Endothelial cell of umbilical vein (primary cell): ENCODE measurements around the gene CCDC57. TPM values are rescaled to one million over a fixed set of nuclear protein-coding genes. Genes with fewer than 3 reads are reported as not detected.

Experiments used
- BruUV-seq: library from RNA; stranded (reverse); fragments of 400-500 nt; replicated peaks from 2 replicates; lab custom pipeline; 2021; lab: Mats Ljungman, UMichigan
- CTCF ChIA-PET: fragments of 300-600, 350-600 bp; sonication (Branson Sonifier 250); formaldehyde crosslinking; loops from one replicate; lab custom pipeline; 2021; ENCODE audit warnings: antibody characterized with exemption, inconsistent platforms; lab: Charles Lee
- POLR2A ChIA-PET: fragments of 300-600, 350-600 bp; sonication (Branson Sonifier 250); formaldehyde crosslinking; loops from one replicate; lab custom pipeline; 2021; ENCODE audit warnings: antibody characterized with exemption, inconsistent platforms; lab: Charles Lee
- DNase-seq: peaks from one replicate; pipeline ENCODE4 v3.0.0-alpha.2; 2011; ENCODE audit warnings: low read depth, low spot score
- FAIRE-seq: peaks from 2 replicates; lab custom pipeline; 2011; peaks lifted over from hg19 to GRCh38; lab: Jason Lieb, UNC
- H2AFZ ChIP-seq: 2 replicates; pipeline ENCODE4 v1.6.0; 2012; ENCODE audit warnings: low read depth, low read length, control low read depth, inconsistent platforms
- H3K27ac ChIP-seq: 2 replicates; pipeline ENCODE4 v1.5.1; 2011; ENCODE audit warnings: low read depth, mild to moderate bottlenecking, control low read depth, low read length, moderate library complexity; ENCODE audit not compliant: insufficient read depth
- H3K27me3 ChIP-seq, 2 experiments: 2 replicates each; pipeline versions ENCODE4 v1.6.0 to v1.6.1; 2011; ENCODE audit warnings: low read length in 2 of 2, mixed read lengths in 1 of 2; ENCODE audit not compliant: control insufficient read depth in 2 of 2, insufficient read depth in 2 of 2
- H3K36me3 ChIP-seq, 2 experiments: 2 replicates in 1 of 2; 3 replicates in 1 of 2; pipeline ENCODE4 v1.5.1; 2011; ENCODE audit warnings: low read length in 2 of 2, mild to moderate bottlenecking in 1 of 2, moderate library complexity in 1 of 2; ENCODE audit not compliant: control insufficient read depth in 2 of 2, insufficient read depth in 2 of 2; ENCODE audit errors: extremely low read depth in 1 of 2
- H3K4me1 ChIP-seq: 3 replicates; pipeline ENCODE4 v1.5.1; 2011; ENCODE audit warnings: mild to moderate bottlenecking, low read length; ENCODE audit not compliant: control insufficient read depth, insufficient read depth; ENCODE audit errors: extremely low read depth
- H3K4me2 ChIP-seq: 2 replicates; pipeline ENCODE4 v1.6.1; 2011; ENCODE audit warnings: low read length, control low read depth, mixed read lengths; ENCODE audit not compliant: insufficient read depth
- H3K4me3 ChIP-seq, 3 experiments: fragments of 200-600 bp in 1 of 3; sonication (generic), shearing (Covaris generic) in 1 of 3; replicated peaks in 1 of 3; 2 replicates each; pipeline ENCODE4 v1.5.1; 2011 to 2016; ENCODE audit warnings: control low read depth in 3 of 3, low read length in 3 of 3, mild to moderate bottlenecking in 2 of 3, inconsistent platforms in 1 of 3, low read depth in 1 of 3, moderate library complexity in 1 of 3; ENCODE audit not compliant: insufficient read depth in 1 of 3
- H3K79me2 ChIP-seq: 2 replicates; pipeline ENCODE4 v1.6.0; 2012; ENCODE audit warnings: low read length, inconsistent platforms; ENCODE audit not compliant: control insufficient read depth, insufficient read depth
- H3K9ac ChIP-seq: replicated peaks from 2 replicates; pipeline ENCODE3; 2011; ENCODE audit warnings: low read length, control low read depth; ENCODE audit not compliant: insufficient read depth; ENCODE audit errors: extremely low read depth
- H3K9me1 ChIP-seq: replicated peaks from 3 replicates; pipeline ENCODE4 v1.6.0; 2011; ENCODE audit warnings: mild to moderate bottlenecking, low read length; ENCODE audit not compliant: control insufficient read depth, insufficient read depth; ENCODE audit errors: extremely low read depth
- H3K9me3 ChIP-seq: replicated peaks from 2 replicates; pipeline ENCODE4 v1.5.1; 2012; ENCODE audit warnings: low read length, inconsistent platforms; ENCODE audit not compliant: control insufficient read depth, insufficient read depth
- H4K20me1 ChIP-seq: replicated peaks from 2 replicates; pipeline ENCODE3; 2011; ENCODE audit warnings: mild to moderate bottlenecking, low read length; ENCODE audit not compliant: control insufficient read depth, insufficient read depth; ENCODE audit errors: extremely low read depth
- CTCF ChIP-seq, 2 donors: IDR thresholded peaks; 1 replicate in 1 of 2; 2 replicates in 1 of 2; pipeline ENCODE4 v1.5.1; 2011; ENCODE audit warnings: low read length in 2 of 2, mild to moderate bottlenecking in 2 of 2, moderate library complexity in 2 of 2, control low read depth in 1 of 2, inconsistent platforms in 1 of 2, low read depth in 1 of 2; ENCODE audit not compliant: insufficient read depth in 1 of 2; ENCODE audit errors: extremely low read depth in 1 of 2
- EZH2 ChIP-seq: IDR thresholded peaks from 2 replicates; pipeline ENCODE4 v1.6.1; 2012; ENCODE audit warnings: borderline replicate concordance, low read depth, mild to moderate bottlenecking, moderate library complexity, low read length, inconsistent platforms; ENCODE audit not compliant: severe bottlenecking
- FOS ChIP-seq: IDR thresholded peaks from 2 replicates; pipeline ENCODE4 v1.6.1; 2011; ENCODE audit warnings: mild to moderate bottlenecking, low read length, moderate library complexity, borderline replicate concordance; ENCODE audit not compliant: insufficient read depth
- GATA2 ChIP-seq: IDR thresholded peaks from 2 replicates; pipeline ENCODE4 v1.7.0; 2011; ENCODE audit warnings: low read depth, mild to moderate bottlenecking, moderate library complexity, mixed read lengths, low read length; ENCODE audit not compliant: insufficient read length, insufficient read depth
- JUN ChIP-seq: IDR thresholded peaks from 2 replicates; pipeline ENCODE4 v1.6.1; 2011; ENCODE audit warnings: borderline replicate concordance, low read depth; ENCODE audit not compliant: insufficient read length, insufficient read depth
- MAX ChIP-seq: IDR thresholded peaks from 2 replicates; pipeline ENCODE4 v1.6.1; 2011; ENCODE audit not compliant: insufficient read depth, insufficient read length
- MYC ChIP-seq: IDR thresholded peaks from one replicate; pipeline ENCODE4 v1.6.1; 2011; ENCODE audit warnings: mild to moderate bottlenecking, low read depth, low read length
- POLR2A ChIP-seq: IDR thresholded peaks from 2 replicates; pipeline ENCODE4 v1.6.1; 2012; ENCODE audit warnings: low read depth, mild to moderate bottlenecking, control low read depth, low read length
- POLR2AphosphoS5 ChIP-seq: IDR thresholded peaks from 2 replicates; pipeline ENCODE4 v1.6.1; 2012; ENCODE audit warnings: low read depth, mild to moderate bottlenecking, control low read depth, low read length, moderate library complexity; ENCODE audit not compliant: insufficient read depth
- dilution Hi-C: fragments of 300-500 bp; cut with MboI; formaldehyde crosslinking; loops from one replicate; pipeline ENCODE4 v1.15.0; 2019; ENCODE audit warnings: low sequenced_read_pairs; ENCODE audit not compliant: extremely low pct_ligation_motif_present
- intact Hi-C: fragments of 100-400 bp; cut with micrococcal nuclease; formaldehyde crosslinking; loops from one replicate; pipeline ENCODE4 v1.10.0; 2022
- polyA plus RNA-seq, 4 experiments: library from polyadenylated mRNA; depleted of rRNA in 3 of 4; stranded (reverse) in 3 of 4; unstranded in 1 of 4; fragments of >200 nt; gene quantifications; 2 replicates each; pipeline versions ENCODE4 v1.2.1 to v1.2.3, GENCODE V29; 2011 to 2012; ENCODE audit warnings: missing spikeins in 1 of 4
- total RNA-seq: library from RNA; stranded (reverse); gene quantifications from 2 replicates; pipeline ENCODE4 v1.2.3, GENCODE V29; 2021

CCDC57 gene
- total and polyA plus RNA-seq, 2 donors (not counting 3 experiments of a cell fraction or from before 2014, with no cell fraction given): 18.6 to 31.6 TPM

- Histone ChIP-seq H4K20me1 (no peaks in the 10 kb centered on the region), H3K36me3 (peaks cover 0 to 34% of the 10 kb centered on the region in 2 experiments), H2AFZ (no peak overlapping the region), H3K9me3 (no peaks in the 10 kb centered on the region), H3K4me3 (no peak overlapping the region), H3K4me1 (peaks cover 15% of the 10 kb centered on the region), H3K27me3 (no peaks in the 10 kb centered on the region), H3K79me2 (peaks cover 14% of the 10 kb centered on the region), H3K9ac (no peak overlapping the region), H3K27ac (no peak overlapping the region), H3K4me2 (no peak overlapping the region), H3K9me1 (no peaks in the 10 kb centered on the region)
- FAIRE-seq (no peak), DNase-seq (no peak)
- no TSS peak for BruUV-seq
- no peak for TF ChIP-seq JUN
- TF ChIP-seq EZH2: no peak
- no peak for TF ChIP-seq GATA2
- TF ChIP-seq POLR2A: no peak
- TF ChIP-seq POLR2AphosphoS5: no peak
- TF ChIP-seq CTCF (IDR thresholded peaks at IDR 0.05; ENCODE audit: extremely low read depth in 1 of 2, insufficient read depth in 1 of 2, low read depth in 1 of 2, low read length in 2 of 2): no peak
- no peak for TF ChIP-seq FOS
- TF ChIP-seq MAX: no peak
- no peak for TF ChIP-seq MYC
- intact Hi-C loops (no loop called here), dilution Hi-C loops (no loop called here)
- ChIA-PET CTCF (interaction anchor here (1.0 kb wide), 1 partner anchor 103 kb away, joined by 3 read pairs; no protein-coding TSS in a partner anchor), POLR2A (no interaction called here)
Observed at GRCh38 chr17:82062076-82062983, 150.3 kb downstream of the CCDC57 start.
